ENCODE data around the gene SEC14L5.

Gene SEC14L5

DNA sequence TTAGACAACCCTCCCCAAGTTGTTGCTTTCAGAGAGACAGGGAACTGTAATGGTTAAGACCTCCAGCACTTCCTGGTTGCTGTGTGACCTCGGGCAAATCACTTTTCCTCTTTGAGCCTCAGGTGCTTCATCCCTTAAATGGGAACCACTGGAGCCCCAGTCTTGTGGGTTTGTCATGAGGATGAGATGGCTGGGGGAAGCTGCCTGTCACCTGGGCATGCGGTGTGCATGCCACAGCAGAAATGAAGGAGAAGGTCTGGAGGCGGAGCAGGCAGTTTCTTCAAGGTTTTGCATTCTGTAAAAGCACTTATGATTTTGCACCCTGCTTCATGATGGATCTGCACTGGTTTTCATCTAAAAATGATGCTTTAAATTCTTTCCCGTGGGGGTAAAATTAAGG, 53.5 kb downstream of the SEC14L5 start:
- Histone ChIP-seq H3K4me3 (ENCODE audit: low read depth, low read length) (no peak overlapping the region), H3K27ac (ENCODE audit: extremely low read depth, low read depth, low read length) (no peak overlapping the region), H3K9me3 (ENCODE audit: control insufficient read depth, insufficient read depth, low read depth, low read length) (no peaks in the 10 kb centered on the region), H3K4me1 (ENCODE audit: control insufficient read depth, insufficient read depth, low read length) (no peaks in the 10 kb centered on the region), H3K36me3 (ENCODE audit: control insufficient read depth in 2 of 2, insufficient read depth in 1 of 2, low read length in 2 of 2) (no peaks in the 10 kb centered on the region)
- POLR2A ChIA-PET, result interaction anchor here (0.5 kb wide), 1 partner anchor 523 kb away, joined by 3 read pairs; no protein-coding TSS in a partner anchor
- TF ChIP-seq ZNF239 (tag by site-specific recombination; IDR thresholded peaks at IDR 0.05), result no peak
- TF ChIP-seq ZNF148 (tag by site-specific recombination; IDR thresholded peaks at IDR 0.05; ENCODE audit: borderline replicate concordance), result no peak
- TF ChIP-seq PATZ1 (tag by site-specific recombination; IDR thresholded peaks at IDR 0.05), result no peak
- TF ChIP-seq ZBTB20 (tag by site-specific recombination; IDR thresholded peaks at IDR 0.05), result no peak
- no peak for TF ChIP-seq ZNF621 (tag by site-specific recombination; IDR thresholded peaks at IDR 0.05)
- TF ChIP-seq ZNF585B (tag by site-specific recombination; IDR thresholded peaks at IDR 0.05), result no peak
- TF ChIP-seq KLF7 (tag by site-specific recombination; IDR thresholded peaks at IDR 0.05; ENCODE audit: borderline replicate concordance), result no peak
- no peak for TF ChIP-seq ZNF777 (tag by site-specific recombination; IDR thresholded peaks at IDR 0.05; ENCODE audit: borderline replicate concordance)
- no peak for TF ChIP-seq ZNF560 (tag by site-specific recombination; IDR thresholded peaks at IDR 0.05; ENCODE audit: borderline replicate concordance)
- no peak for TF ChIP-seq ZNF571 (tag by site-specific recombination; IDR thresholded peaks at IDR 0.05)
- TF ChIP-seq ZBTB6 (tag by site-specific recombination; IDR thresholded peaks at IDR 0.05), result no peak
- TF ChIP-seq ZNF18 (tag by site-specific recombination; IDR thresholded peaks at IDR 0.05), result no peak
- TF ChIP-seq ZNF549 (tag by site-specific recombination; IDR thresholded peaks at IDR 0.05), result no peak
- no peak for TF ChIP-seq ZNF335 (tag by site-specific recombination; conservative IDR thresholded peaks at IDR 0.05)
- no peak for TF ChIP-seq ZNF518A (tag by site-specific recombination; conservative IDR thresholded peaks at IDR 0.05; ENCODE audit: low read depth)
- CTCF ChIA-PET, result no interaction called here

Measured in HEK293 (cell line).